Small intestine (tissue), 7 donors: ENCODE measurements around the gene RNF40. TPM values are rescaled to one million over a fixed set of nuclear protein-coding genes. Genes with fewer than 3 reads are reported as not detected.

ENCODE experiments used
- DNase-seq, 2 donors: peaks; one replicate each; pipeline versions ENCODE4 v3.0.0 to v3.0.0-alpha.2; 2013
- FAIRE-seq: peaks from 2 replicates; lab custom pipeline; 2012; peaks lifted over from hg19 to GRCh38; lab: Jason Lieb, UNC
- H3K27ac ChIP-seq, 3 donors: one replicate each; pipeline ENCODE4 v1.5.1; 2013; ENCODE audit warnings: low read length in 2 of 3, mild to moderate bottlenecking in 2 of 3, control low read depth in 1 of 3, inconsistent platforms in 1 of 3, low read depth in 1 of 3, moderate library complexity in 1 of 3
- H3K27me3 ChIP-seq, 3 donors: one replicate each; pipeline ENCODE4 v1.6.1; 2013; ENCODE audit warnings: low read length in 3 of 3, inconsistent platforms in 1 of 3; ENCODE audit not compliant: control insufficient read depth in 3 of 3, insufficient read depth in 3 of 3
- H3K36me3 ChIP-seq, 3 donors: one replicate each; pipeline ENCODE4 v1.6.1; 2013; ENCODE audit warnings: low read length in 3 of 3, inconsistent platforms in 1 of 3, low read depth in 1 of 3, mild to moderate bottlenecking in 1 of 3, moderate library complexity in 1 of 3; ENCODE audit not compliant: control insufficient read depth in 3 of 3, insufficient read depth in 2 of 3
- H3K4me1 ChIP-seq, 3 donors: one replicate each; pipeline ENCODE4 v1.6.1; 2013; ENCODE audit warnings: low read length in 2 of 3, inconsistent platforms in 1 of 3, low read depth in 1 of 3, mild to moderate bottlenecking in 1 of 3, moderate library complexity in 1 of 3; ENCODE audit not compliant: control insufficient read depth in 3 of 3, insufficient read depth in 2 of 3
- H3K4me3 ChIP-seq, 3 donors: one replicate each; pipeline ENCODE4 v1.5.1; 2013; ENCODE audit warnings: low read length in 3 of 3, control low read depth in 1 of 3, inconsistent platforms in 1 of 3, low read depth in 1 of 3, mild to moderate bottlenecking in 1 of 3, moderate library complexity in 1 of 3
- H3K9me3 ChIP-seq, 2 donors: one replicate each; pipeline ENCODE4 v1.6.1; 2013; ENCODE audit warnings: low read depth in 1 of 2, low read length in 1 of 2; ENCODE audit not compliant: control insufficient read depth in 2 of 2, insufficient read depth in 1 of 2
- WGBS, 3 donors: extraction: QIAGEN DNeasy Blood & Tissue Kit; methylation state at CpG; one replicate each; pipeline ENCODE4 v1.1.7; 2013; 5-methylcytosine and 5-hydroxymethylcytosine counted together
- polyA plus RNA-seq, 4 donors: library from polyadenylated mRNA; stranded (reverse) in 3 of 4; unstranded in 1 of 4; fragments of 200-250 nt in 3 of 4; fragments of 120-200 nt in 1 of 4; gene quantifications; one replicate each; pipeline versions ENCODE4 v1.2.1 to v1.2.3, GENCODE V29; 2013
- donor health status: healthy with polysubstance abuse.
- donor health status: control.
- donor health status: control.
- donor health status: Bipolar disorder and iron deficiency.
- donor health status: healthy.

The RNF40 gene
- polyA plus RNA-seq, 4 donors: 55.9 to 84.9 (median 58.1) TPM

- Histone ChIP-seq H3K27me3 (no peaks in the 10 kb centered on the region), H3K9me3 (no peaks in the 10 kb centered on the region), H3K4me1 (no peaks in the 10 kb centered on the region), H3K4me3 (no peak overlapping the region), H3K27ac (no peak overlapping the region), H3K36me3 (peaks cover 37 to 94% (median 54%) of the 10 kb centered on the region in 3 donors)
- 89 to 93% (median 93%) methylated on average over 17 of the region's 17 CpGs for WGBS, 3 donors
- no peak for FAIRE-seq
- DNase-seq: no peak
Observed at GRCh38 chr16:30769379-30770089, 7.4 kb downstream of the RNF40 start.

- Histone ChIP-seq H3K4me3 (no peak overlapping the region), H3K9me3 (no peaks in the 10 kb centered on the region), H3K4me1 (peaks cover 0 to 8% (median 4%) of the 10 kb centered on the region in 3 donors), H3K27me3 (no peaks in the 10 kb centered on the region), H3K36me3 (peaks cover 21 to 80% (median 41%) of the 10 kb centered on the region in 3 donors), H3K27ac (no peak overlapping the region)
- WGBS, 3 donors: 90% methylated on average over 14 of the region's 14 CpGs
- no peak for DNase-seq
- no peak for FAIRE-seq
Observed at GRCh38 chr16:30771726-30772125, 9.6 kb downstream of the RNF40 start.

GRCh38 chr16:30773826-30774225 is 11.7 kb downstream of the RNF40 start:
- Histone ChIP-seq H3K9me3 (no peaks in the 10 kb centered on the region), H3K4me3 (no peak overlapping the region), H3K4me1 (peaks cover 0 to 16% (median 5%) of the 10 kb centered on the region in 3 donors), H3K27me3 (no peaks in the 10 kb centered on the region), H3K27ac (no peak overlapping the region), H3K36me3 (peaks cover 13 to 79% (median 31%) of the 10 kb centered on the region in 3 donors)
- FAIRE-seq (no peak), DNase-seq (no peak)
- 85 to 91% (median 87%) methylated on average over 14 of the region's 14 CpGs for WGBS, 3 donors

GRCh38 chr16:30774367-30775130 is 12.4 kb downstream of the RNF40 start:
- 54 to 62% (median 59%) methylated on average over 8 of the region's 8 CpGs for WGBS, 3 donors
- no peak for DNase-seq

GRCh38 chr16:30775131-30775391 is 12.9 kb downstream of the RNF40 start:
- peak overlapping the region in 2 of 3 donors; percentile 81 to 85 for H3K27ac ChIP-seq
- 7 to 22% (median 11%) methylated on average over 12 to 15 of the region's 15 CpGs for WGBS, 3 donors
- FAIRE-seq (no peak), DNase-seq (no peak)
- peaks cover 8 to 79% (median 25%) of the 10 kb centered on the region in 3 donors for H3K36me3 ChIP-seq
- H3K9me3 ChIP-seq: no peaks in the 10 kb centered on the region
- H3K4me3 ChIP-seq: peak overlapping the region in 2 of 3 donors; percentile 77 to 78
- H3K4me1 ChIP-seq: peaks cover 0 to 16% (median 5%) of the 10 kb centered on the region in 3 donors
- no peaks in the 10 kb centered on the region for H3K27me3 ChIP-seq

More at GRCh38 chr16:30774367-30775130, 12.4 kb downstream of the RNF40 start:
- FAIRE-seq: no peak
- H3K36me3 ChIP-seq: peaks cover 8 to 79% (median 25%) of the 10 kb centered on the region in 3 donors
- H3K9me3 ChIP-seq: no peaks in the 10 kb centered on the region
- peak overlapping the region in 2 of 3 donors; percentile 81 to 85 for H3K27ac ChIP-seq
- peaks cover 0 to 16% (median 5%) of the 10 kb centered on the region in 3 donors for H3K4me1 ChIP-seq
- no peaks in the 10 kb centered on the region for H3K27me3 ChIP-seq
- H3K4me3 ChIP-seq: peak overlapping the region in 2 of 3 donors; percentile 77 to 78

GRCh38 chr16:30775392-30776188 is 13.5 kb downstream of the RNF40 start:
- Histone ChIP-seq H3K27ac (peak overlapping the region; percentile 43 to 85 (median 81)), H3K9me3 (no peaks in the 10 kb centered on the region), H3K4me3 (peak overlapping the region; percentile 58 to 78 (median 77)), H3K4me1 (peaks cover 0 to 16% (median 5%) of the 10 kb centered on the region in 3 donors), H3K36me3 (peaks cover 8 to 79% (median 25%) of the 10 kb centered on the region in 3 donors), H3K27me3 (no peaks in the 10 kb centered on the region)
- DNase-seq (peak; percentile 87 to 92), FAIRE-seq (no peak)
- WGBS, 3 donors: 0 to 1% (median 0%) methylated on average over 76 to 81 of the region's 81 CpGs

GRCh38 chr16:30777591-30778297 is 15.6 kb downstream of the RNF40 start:
- Histone ChIP-seq H3K27ac (no peak overlapping the region), H3K4me3 (no peak overlapping the region), H3K9me3 (no peaks in the 10 kb centered on the region), H3K36me3 (peaks cover 5 to 77% (median 11%) of the 10 kb centered on the region in 3 donors), H3K27me3 (no peaks in the 10 kb centered on the region), H3K4me1 (peaks cover 0 to 16% (median 5%) of the 10 kb centered on the region in 3 donors)
- DNase-seq (no peak), FAIRE-seq (no peak)
- 77 to 85% (median 83%) methylated on average over 7 of the region's 7 CpGs for WGBS, 3 donors
